Stimulated activated CD4-positive, alpha-beta T cell treated with anti-CD3 and anti-CD28 coated beads, Interleukin-1b, Interleukin-23, amount 100 ng/mL, for 48 hours (primary cell): ENCODE measurements around the gene SLAMF7.
A peak's percentile ranks its signal among the peaks of the same experiment; 100 is the strongest.
"Not testable (repeated sequence)": the region's sequence is repeated elsewhere in the genome, so short reads cannot be mapped to it uniquely, and the experiment has no call there.

Experiments
- DNase-seq: peaks from one replicate; pipeline ENCODE4 v3.0.0-alpha.2; 2020

Gene SLAMF7, protein sequence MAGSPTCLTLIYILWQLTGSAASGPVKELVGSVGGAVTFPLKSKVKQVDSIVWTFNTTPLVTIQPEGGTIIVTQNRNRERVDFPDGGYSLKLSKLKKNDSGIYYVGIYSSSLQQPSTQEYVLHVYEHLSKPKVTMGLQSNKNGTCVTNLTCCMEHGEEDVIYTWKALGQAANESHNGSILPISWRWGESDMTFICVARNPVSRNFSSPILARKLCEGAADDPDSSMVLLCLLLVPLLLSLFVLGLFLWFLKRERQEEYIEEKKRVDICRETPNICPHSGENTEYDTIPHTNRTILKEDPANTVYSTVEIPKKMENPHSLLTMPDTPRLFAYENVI

GRCh38 chr1:160739098-160739511, at the start of gene SLAMF7:
Gene SLAMF7, plus strand, starts transcription at chr1:160739247. Its CDS starts 55 bp downstream, at chr1:160739302.
- peak; percentile 45 for DNase-seq

- DNase-seq: not testable (repeated sequence)
Measured at GRCh38 chr1:160692390-160692789, 46.7 kb upstream of the SLAMF7 start.

GRCh38 chr1:160702100-160702499, 36.9 kb upstream of the SLAMF7 start:
- no peak for DNase-seq

- no peak for DNase-seq
Measured at GRCh38 chr1:160704250-160704649, 34.8 kb upstream of the SLAMF7 start.

- peak; percentile 28 for DNase-seq
Measured at GRCh38 chr1:160705212-160705621, 33.8 kb upstream of the SLAMF7 start.

- no peak for DNase-seq
Measured at GRCh38 chr1:160705742-160706141, 33.3 kb upstream of the SLAMF7 start.

DNA sequence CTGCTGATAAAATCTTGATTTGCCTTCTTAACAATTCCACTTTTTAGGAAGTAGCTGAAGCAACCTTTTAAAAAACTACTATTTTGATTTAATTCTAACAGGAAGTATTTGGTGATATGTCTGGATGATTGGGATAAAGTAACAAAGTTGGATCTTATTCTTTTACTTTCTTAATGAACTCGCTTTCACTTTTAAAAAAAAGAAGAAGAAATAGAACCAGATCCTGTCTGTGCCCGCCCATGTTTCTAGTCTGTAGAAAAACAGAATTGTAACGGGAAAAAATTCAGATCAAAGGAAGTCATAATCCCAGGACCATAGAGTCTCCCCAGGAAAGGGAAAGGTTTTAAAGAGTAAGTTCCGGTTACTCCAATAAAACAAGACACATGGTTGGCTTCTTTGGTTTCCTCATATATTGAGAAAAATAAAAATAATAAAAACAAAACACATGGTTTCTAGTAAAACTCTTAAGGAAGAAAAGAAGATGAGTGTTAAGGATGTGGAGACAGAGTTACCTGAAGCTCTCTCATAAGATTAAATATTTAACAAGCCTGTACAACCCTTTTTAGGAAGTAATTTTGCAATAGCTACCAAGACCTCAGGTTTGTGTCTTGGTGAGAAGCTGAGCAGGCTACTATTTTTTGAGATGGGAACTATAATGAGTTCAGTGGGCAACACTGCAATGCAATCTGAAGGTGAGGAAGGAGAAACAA, 32.4 kb upstream of the SLAMF7 start:
- no peak for DNase-seq

DNA sequence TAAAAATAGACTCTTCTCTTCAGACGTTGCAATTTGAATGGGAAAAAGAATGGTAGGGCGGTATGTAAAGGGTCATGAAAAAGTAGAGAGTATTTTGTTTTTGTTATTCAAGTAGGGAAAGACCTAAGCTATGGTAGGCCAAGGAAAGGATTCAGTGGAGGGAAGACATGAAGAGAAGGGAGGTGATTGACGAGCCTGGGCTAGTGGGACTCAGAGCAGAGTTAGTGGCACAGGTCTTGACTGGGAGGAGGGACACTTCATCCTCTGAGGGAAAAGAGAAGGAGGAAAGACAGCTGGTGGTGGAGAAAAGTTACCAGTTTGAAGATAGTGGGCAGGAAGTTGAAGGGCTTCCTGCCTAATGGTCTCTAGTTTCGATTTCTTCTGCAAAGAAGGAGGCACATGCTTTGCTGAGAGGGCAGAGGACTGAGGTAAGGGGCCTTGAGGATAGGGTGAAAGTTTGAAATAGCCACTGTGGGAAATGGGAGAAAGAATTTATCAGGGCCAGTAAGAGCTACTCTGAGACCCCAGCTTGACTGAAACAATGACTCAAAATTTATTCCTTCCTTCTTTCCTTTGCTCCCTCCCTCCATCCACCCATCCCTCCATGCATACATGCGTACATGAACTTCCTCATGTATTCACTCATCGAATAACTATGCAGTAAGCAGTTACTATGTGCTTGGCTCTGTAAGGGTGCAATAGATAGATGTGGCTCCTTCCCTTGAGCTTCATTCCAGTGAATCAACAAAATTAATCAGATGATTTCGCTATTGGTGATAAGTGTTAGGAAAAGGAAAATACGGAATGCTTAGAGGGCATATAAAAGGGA, 31.6 kb upstream of the SLAMF7 start:
- no peak for DNase-seq

DNA sequence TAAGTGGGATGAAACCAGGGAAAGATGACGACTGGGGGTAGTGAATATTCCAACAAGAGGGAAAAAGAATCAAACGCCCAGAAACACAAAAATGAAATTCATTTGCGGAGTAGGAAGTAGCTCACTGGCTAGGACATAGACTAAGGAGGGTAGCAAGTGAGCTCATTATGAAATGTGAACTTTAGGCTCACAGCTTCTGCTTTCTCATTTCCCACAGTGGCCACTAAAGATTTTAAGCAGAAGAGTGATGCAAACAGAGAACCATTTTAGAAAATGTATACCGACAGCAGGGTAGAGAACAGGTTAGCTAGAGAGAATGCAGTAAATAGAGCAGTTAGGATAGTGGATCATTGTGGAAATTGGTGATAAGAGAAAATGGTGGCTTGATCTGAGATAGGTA, 30.9 kb upstream of the SLAMF7 start:
- DNase-seq: no peak

DNA sequence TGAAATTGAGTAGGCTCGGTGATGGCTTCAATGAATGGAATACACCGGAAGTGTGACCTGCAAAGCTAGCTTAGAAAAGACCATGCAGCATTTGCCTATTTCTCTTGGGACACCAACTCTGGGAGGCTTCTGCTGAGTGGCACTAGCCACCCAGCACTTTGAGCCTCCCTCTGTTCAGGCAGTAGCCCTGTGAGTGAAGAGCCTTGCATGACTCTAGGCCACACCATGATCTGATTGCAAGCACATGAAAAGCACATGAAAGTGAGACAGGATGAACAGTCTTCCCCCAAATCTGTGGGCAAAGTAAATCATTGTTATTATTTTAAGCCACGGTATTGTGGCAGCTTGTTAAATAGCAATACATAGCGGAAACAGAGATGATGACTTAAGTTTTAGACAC, 30.2 kb upstream of the SLAMF7 start:
- DNase-seq: peak; percentile 40

DNA sequence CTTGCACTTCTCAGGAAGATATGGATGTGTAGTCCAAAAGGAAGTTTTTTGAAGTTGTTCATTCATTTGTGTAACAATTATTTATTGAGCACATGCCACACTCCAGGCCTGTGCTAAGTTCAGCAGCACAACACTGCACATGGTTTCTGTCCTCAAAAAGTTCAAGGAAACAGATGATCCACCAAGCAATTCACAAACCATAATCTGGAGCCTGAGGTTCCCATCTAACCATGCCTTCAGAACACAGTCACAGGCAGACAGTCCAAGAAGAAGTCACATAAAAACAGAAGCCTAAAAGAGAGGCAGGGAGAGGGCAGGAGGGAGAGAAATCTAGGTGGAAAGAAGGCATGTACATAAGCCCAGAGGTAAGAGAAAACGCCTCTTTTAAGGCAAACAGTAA, 29.3 kb upstream of the SLAMF7 start:
- no peak for DNase-seq

DNA sequence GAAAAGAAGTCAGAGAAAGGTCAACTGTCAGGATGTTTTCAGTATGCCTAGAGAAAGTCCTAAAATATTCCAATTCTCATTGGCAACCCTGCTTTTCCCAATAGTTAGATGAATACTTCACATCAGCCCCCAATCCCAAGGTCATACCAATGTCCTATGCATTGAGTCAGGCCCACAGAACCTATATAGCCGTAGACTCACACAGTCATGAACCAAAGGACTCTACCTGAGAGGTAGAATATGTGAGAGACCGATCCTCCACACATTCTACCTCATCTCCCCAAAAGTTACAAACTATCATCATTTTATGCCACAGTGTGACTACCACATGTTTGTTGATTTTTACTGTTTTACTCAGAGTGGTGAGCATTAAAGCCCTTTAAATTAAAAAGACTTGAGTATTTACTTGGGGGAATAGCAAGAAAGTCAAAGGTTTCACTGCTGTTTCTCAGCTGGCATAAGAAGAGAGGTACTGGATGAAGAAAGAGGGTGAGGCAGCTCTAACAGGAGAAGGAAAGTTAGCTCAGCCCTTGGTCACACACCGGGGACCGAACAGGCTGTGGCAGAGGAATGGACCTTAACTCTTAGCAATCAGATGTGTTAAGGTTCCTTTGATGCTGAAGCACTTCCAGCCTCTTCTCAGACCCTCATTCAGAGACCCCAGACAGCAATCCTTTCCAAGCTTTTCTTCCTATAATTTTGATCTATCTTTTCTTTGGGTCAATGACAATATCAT, 28.4 kb upstream of the SLAMF7 start:
- no peak for DNase-seq

GRCh38 chr1:160711276-160711601, 27.8 kb upstream of the SLAMF7 start:
- DNase-seq: no peak

- peak; percentile 51 for DNase-seq
Measured at GRCh38 chr1:160711602-160712311, 27.3 kb upstream of the SLAMF7 start, which contains the start of gene CD48. Gene CD48, minus strand, starts transcription at chr1:160711822. Its CDS starts 59 bp downstream, at chr1:160711763.

GRCh38 chr1:160712525-160713080, 26.4 kb upstream of the SLAMF7 start:
- peak; percentile 45 for DNase-seq

- DNase-seq: no peak
Measured at GRCh38 chr1:160713161-160713560, 25.9 kb upstream of the SLAMF7 start.

GRCh38 chr1:160714034-160714648, 24.9 kb upstream of the SLAMF7 start:
- not testable (repeated sequence) for DNase-seq

DNA sequence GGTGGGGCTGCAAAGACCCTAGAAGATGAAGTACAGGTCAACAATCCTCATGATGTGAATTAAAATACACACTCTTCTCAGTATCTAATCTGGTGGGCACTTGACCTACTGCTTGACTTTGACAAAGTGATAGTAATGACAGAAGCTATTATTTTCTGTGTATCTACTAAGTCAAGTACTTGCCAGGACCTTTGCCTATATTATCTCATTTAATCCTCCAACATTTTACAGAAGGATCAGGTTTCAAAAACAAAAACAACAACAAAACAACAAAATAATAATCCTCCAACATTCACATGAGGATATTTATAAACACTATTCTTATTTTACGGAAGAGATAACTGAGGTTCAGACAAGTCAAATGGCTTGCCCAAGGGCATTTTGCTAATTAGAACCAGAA, 23.0 kb upstream of the SLAMF7 start:
- no peak for DNase-seq

- DNase-seq: no peak
Measured at GRCh38 chr1:160717306-160717705, 21.7 kb upstream of the SLAMF7 start.

GRCh38 chr1:160718210-160718609, 20.8 kb upstream of the SLAMF7 start:
- DNase-seq: no peak

DNA sequence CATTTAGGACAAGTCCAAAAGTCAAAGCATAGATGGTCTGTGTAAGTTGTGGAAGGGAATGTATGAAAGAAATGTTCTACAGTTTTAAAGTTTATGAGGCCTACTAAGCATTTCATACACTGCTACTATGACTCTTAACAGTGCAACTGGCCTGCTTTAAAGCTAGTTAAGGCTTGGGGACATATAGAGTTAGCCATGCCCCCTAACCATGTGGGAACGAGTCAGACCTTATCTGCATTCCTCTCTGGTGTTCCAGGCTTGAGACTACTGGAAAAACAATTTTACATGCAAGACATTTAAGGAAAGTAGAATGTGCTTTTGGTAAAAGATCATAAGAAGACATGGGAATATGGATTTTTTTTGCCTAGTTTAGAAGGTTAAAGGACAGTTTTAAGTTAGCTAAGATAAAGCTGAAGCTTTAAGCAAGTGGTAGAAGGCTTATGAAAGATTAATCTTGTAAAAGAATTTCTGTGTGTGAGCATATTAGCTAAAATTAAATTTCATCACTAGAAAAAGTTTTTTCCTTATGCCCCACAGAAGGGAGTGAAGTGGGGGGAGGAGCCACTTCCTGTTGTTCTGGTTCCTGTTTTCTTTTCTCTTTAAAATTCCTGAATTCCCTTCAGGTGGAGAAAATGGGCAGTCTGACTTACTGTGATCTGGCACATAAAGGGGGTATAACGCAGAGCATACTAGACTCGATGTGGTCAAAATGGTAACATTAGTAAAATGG, 18.5 kb upstream of the SLAMF7 start:
- no peak for DNase-seq
